WTC11 (cell line): ENCODE results near the gene PES1.

Source experiments
- ELF4 ChIP-seq: sonication (generic); formaldehyde crosslinking; IDR thresholded peaks from 2 replicates; pipeline ENCODE4 v1.8.1; 2022; ENCODE audit warnings: low read depth, mild to moderate bottlenecking, moderate library complexity, missing genetic modification reagents
- ETV6 ChIP-seq: sonication (generic); formaldehyde crosslinking; IDR thresholded peaks from 2 replicates; pipeline ENCODE4 v1.8.1; 2022; ENCODE audit warnings: mild to moderate bottlenecking, missing genetic modification reagents
- TF ChIP-seq, protein P1 (sequence below): fragments of 200-600 bp; IDR thresholded peaks from 2 replicates; pipeline ENCODE4 v1.8.0; 2022; ENCODE audit warnings: antibody characterized with exemption
- TF ChIP-seq, protein P2 (sequence below): sonication (generic); formaldehyde crosslinking; IDR thresholded peaks from 2 replicates; pipeline ENCODE4 v1.8.1; 2023; ENCODE audit warnings: mild to moderate bottlenecking, missing genetic modification reagents, moderate library complexity
- TF ChIP-seq, protein P3 (sequence below): fragments of 250-450 bp; sonication (Bioruptor Pico); IDR thresholded peaks from 2 replicates; pipeline ENCODE4 v1.9.0; 2021; ENCODE audit warnings: moderate library complexity, mild to moderate bottlenecking, inconsistent platforms, borderline replicate concordance
- TF ChIP-seq, protein P4 (sequence below): sonication (generic); formaldehyde crosslinking; IDR thresholded peaks from 2 replicates; pipeline ENCODE4 v1.8.0; 2022; ENCODE audit warnings: mild to moderate bottlenecking, missing genetic modification reagents
- TF ChIP-seq, protein P5 (sequence below): sonication (generic); formaldehyde crosslinking; IDR thresholded peaks from 2 replicates; pipeline ENCODE4 v1.8.1; 2023; ENCODE audit warnings: mild to moderate bottlenecking, missing genetic modification reagents
- TF ChIP-seq, protein P6 (sequence below): fragments of 250-450 bp; sonication (Bioruptor Pico); IDR thresholded peaks from 2 replicates; pipeline ENCODE4 v2.1.2; 2022; ENCODE audit warnings: mild to moderate bottlenecking, moderate library complexity

DNA sequence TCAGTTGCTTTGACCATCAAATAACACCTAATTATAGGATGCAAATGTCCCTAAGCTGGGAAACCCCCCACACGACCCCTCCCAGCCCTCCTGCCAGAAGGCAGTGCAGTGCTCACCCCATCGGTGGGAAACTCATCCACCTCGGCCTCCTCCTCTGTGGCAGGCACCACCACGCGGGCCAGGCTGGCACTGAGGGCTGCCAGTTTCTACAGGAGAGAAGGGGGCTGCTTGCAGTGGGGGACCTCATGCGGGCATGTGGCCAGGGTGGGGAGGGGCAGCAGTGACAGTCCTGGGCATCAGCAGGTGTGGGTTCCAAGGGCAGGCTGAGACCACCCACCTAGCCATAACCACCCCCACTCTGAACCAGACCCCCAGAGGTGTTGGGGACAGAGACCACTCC is 10.8 kb downstream of the PES1 start:
- TF ChIP-seq ELF4: no peak
- TF ChIP-seq, protein P1, sequence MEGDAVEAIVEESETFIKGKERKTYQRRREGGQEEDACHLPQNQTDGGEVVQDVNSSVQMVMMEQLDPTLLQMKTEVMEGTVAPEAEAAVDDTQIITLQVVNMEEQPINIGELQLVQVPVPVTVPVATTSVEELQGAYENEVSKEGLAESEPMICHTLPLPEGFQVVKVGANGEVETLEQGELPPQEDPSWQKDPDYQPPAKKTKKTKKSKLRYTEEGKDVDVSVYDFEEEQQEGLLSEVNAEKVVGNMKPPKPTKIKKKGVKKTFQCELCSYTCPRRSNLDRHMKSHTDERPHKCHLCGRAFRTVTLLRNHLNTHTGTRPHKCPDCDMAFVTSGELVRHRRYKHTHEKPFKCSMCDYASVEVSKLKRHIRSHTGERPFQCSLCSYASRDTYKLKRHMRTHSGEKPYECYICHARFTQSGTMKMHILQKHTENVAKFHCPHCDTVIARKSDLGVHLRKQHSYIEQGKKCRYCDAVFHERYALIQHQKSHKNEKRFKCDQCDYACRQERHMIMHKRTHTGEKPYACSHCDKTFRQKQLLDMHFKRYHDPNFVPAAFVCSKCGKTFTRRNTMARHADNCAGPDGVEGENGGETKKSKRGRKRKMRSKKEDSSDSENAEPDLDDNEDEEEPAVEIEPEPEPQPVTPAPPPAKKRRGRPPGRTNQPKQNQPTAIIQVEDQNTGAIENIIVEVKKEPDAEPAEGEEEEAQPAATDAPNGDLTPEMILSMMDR: no peak
- TF ChIP-seq, protein P2, sequence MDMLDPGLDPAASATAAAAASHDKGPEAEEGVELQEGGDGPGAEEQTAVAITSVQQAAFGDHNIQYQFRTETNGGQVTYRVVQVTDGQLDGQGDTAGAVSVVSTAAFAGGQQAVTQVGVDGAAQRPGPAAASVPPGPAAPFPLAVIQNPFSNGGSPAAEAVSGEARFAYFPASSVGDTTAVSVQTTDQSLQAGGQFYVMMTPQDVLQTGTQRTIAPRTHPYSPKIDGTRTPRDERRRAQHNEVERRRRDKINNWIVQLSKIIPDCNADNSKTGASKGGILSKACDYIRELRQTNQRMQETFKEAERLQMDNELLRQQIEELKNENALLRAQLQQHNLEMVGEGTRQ (CRISPR knock-in tag): no peak
- TF ChIP-seq, protein P3, sequence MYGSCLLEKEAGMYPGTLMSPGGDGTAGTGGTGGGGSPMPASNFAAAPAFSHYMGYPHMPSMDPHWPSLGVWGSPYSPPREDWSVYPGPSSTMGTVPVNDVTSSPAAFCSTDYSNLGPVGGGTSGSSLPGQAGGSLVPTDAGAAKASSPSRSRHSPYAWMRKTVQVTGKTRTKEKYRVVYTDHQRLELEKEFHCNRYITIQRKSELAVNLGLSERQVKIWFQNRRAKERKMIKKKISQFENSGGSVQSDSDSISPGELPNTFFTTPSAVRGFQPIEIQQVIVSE (CRISPR knock-in tag): no peak
- TF ChIP-seq, protein P4, sequence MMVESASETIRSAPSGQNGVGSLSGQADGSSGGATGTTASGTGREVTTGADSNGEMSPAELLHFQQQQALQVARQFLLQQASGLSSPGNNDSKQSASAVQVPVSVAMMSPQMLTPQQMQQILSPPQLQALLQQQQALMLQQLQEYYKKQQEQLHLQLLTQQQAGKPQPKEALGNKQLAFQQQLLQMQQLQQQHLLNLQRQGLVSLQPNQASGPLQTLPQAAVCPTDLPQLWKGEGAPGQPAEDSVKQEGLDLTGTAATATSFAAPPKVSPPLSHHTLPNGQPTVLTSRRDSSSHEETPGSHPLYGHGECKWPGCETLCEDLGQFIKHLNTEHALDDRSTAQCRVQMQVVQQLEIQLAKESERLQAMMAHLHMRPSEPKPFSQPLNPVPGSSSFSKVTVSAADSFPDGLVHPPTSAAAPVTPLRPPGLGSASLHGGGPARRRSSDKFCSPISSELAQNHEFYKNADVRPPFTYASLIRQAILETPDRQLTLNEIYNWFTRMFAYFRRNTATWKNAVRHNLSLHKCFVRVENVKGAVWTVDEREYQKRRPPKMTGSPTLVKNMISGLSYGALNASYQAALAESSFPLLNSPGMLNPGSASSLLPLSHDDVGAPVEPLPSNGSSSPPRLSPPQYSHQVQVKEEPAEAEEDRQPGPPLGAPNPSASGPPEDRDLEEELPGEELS: no peak
- TF ChIP-seq, protein P5, sequence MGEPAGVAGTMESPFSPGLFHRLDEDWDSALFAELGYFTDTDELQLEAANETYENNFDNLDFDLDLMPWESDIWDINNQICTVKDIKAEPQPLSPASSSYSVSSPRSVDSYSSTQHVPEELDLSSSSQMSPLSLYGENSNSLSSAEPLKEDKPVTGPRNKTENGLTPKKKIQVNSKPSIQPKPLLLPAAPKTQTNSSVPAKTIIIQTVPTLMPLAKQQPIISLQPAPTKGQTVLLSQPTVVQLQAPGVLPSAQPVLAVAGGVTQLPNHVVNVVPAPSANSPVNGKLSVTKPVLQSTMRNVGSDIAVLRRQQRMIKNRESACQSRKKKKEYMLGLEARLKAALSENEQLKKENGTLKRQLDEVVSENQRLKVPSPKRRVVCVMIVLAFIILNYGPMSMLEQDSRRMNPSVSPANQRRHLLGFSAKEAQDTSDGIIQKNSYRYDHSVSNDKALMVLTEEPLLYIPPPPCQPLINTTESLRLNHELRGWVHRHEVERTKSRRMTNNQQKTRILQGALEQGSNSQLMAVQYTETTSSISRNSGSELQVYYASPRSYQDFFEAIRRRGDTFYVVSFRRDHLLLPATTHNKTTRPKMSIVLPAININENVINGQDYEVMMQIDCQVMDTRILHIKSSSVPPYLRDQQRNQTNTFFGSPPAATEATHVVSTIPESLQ (CRISPR knock-in tag): no peak
- TF ChIP-seq, protein P6, sequence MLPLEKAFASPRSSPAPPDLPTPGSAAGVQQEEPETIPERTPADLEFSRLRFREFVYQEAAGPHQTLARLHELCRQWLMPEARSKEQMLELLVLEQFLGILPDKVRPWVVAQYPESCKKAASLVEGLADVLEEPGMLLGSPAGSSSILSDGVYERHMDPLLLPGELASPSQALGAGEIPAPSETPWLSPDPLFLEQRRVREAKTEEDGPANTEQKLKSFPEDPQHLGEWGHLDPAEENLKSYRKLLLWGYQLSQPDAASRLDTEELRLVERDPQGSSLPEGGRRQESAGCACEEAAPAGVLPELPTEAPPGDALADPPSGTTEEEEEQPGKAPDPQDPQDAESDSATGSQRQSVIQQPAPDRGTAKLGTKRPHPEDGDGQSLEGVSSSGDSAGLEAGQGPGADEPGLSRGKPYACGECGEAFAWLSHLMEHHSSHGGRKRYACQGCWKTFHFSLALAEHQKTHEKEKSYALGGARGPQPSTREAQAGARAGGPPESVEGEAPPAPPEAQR: no peak
- no peak for TF ChIP-seq ETV6 (CRISPR knock-in tag)
